ENCODE results near the gene PKHD1.

DNA sequence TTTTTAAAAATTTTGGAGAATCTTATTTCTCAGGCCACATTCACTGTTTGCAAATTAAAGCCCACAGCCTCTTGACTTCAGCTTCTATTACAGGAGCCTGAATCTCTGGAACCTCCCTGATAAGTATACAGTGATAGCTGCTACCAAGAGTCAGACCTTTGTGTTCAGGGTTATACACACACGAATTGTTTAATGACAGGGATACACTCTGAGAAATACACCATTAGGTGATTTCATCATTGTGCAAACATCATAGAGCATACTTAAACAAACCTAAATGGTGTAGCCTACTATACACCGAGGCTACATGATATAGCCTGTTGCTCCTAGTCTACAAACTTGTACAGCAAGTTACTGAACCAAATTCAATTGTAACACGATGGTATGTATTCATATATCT is 473.9 kb downstream of the PKHD1 start:
- TF ChIP-seq, protein P1, sequence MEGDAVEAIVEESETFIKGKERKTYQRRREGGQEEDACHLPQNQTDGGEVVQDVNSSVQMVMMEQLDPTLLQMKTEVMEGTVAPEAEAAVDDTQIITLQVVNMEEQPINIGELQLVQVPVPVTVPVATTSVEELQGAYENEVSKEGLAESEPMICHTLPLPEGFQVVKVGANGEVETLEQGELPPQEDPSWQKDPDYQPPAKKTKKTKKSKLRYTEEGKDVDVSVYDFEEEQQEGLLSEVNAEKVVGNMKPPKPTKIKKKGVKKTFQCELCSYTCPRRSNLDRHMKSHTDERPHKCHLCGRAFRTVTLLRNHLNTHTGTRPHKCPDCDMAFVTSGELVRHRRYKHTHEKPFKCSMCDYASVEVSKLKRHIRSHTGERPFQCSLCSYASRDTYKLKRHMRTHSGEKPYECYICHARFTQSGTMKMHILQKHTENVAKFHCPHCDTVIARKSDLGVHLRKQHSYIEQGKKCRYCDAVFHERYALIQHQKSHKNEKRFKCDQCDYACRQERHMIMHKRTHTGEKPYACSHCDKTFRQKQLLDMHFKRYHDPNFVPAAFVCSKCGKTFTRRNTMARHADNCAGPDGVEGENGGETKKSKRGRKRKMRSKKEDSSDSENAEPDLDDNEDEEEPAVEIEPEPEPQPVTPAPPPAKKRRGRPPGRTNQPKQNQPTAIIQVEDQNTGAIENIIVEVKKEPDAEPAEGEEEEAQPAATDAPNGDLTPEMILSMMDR (IDR thresholded peaks at IDR 0.05; ENCODE audit: control extremely low read depth in 1 of 3, insufficient read depth in 1 of 3, low read depth in 1 of 3, low read length in 3 of 3) = no peak
- TF ChIP-seq RFX5 (IDR thresholded peaks at IDR 0.05; ENCODE audit: borderline replicate concordance, low read depth, low read length) (no peak), SP1 (IDR thresholded peaks at IDR 0.05; ENCODE audit: low read depth, low read length) (no peak), CEBPB (IDR thresholded peaks at IDR 0.05; ENCODE audit: low read depth, low read length) (no peak), RAD21 (IDR thresholded peaks at IDR 0.05 in 1 of 2, conservative IDR thresholded peaks at IDR 0.05 in 1 of 2; ENCODE audit: low read depth in 2 of 2, low read length in 2 of 2) (no peak), PHF8 (conservative IDR thresholded peaks at IDR 0.05; ENCODE audit: low read depth, low read length) (no peak), MAFK (IDR thresholded peaks at IDR 0.05; ENCODE audit: low read depth, low read length) (no peak), EZH2 (IDR thresholded peaks at IDR 0.05; ENCODE audit: low read depth, low read length, severe bottlenecking) (no peak), TAF1 (IDR thresholded peaks at IDR 0.05; ENCODE audit: low read depth, low read length) (no peak)
- TF ChIP-seq, protein P2, sequence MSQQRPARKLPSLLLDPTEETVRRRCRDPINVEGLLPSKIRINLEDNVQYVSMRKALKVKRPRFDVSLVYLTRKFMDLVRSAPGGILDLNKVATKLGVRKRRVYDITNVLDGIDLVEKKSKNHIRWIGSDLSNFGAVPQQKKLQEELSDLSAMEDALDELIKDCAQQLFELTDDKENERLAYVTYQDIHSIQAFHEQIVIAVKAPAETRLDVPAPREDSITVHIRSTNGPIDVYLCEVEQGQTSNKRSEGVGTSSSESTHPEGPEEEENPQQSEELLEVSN (IDR thresholded peaks at IDR 0.05) = no peak
- TF ChIP-seq, protein P3, sequence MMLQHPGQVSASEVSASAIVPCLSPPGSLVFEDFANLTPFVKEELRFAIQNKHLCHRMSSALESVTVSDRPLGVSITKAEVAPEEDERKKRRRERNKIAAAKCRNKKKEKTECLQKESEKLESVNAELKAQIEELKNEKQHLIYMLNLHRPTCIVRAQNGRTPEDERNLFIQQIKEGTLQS (IDR thresholded peaks at IDR 0.05; ENCODE audit: insufficient read depth, low read depth, low read length) = no peak

Measured in H1 (cell line).